ENCODE data around the gene SPATA6L.

DNA sequence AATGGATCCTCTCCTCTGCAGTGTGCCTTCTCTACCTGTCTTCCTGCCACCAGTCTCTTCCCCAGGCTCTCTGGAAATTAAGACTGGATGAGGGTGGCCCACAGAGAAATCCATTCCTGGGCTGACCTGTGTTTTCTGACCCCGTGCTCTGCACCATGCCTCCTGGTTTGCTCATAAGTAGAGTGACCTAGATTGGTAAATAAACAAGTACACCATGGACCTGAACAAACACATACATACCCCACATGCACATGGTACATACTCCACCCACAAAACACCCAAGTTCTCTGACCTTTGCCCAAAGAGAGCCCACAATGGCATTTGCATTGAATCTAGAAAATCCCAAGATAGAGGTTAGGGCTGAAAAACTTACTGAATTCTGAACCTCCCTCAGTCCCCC, 81.6 kb downstream of the SPATA6L start:
- TF ChIP-seq YY1 (IDR thresholded peaks at IDR 0.05; ENCODE audit: insufficient read depth, insufficient read length) (no peak), ZNF274 (IDR thresholded peaks at IDR 0.05; ENCODE audit: low read depth, low read length) (no peak), SUZ12 (IDR thresholded peaks at IDR 0.05; ENCODE audit: extremely low read depth, insufficient read depth, insufficient read length) (no peak)
